HCT116 (cell line): ENCODE data around the gene TVP23A. TPM values are rescaled to one million over a fixed set of nuclear protein-coding genes. Genes with fewer than 3 reads are reported as not detected.

ENCODE experiments used
- ATAC-seq: fragments of 200-7000 bp; cut with Tn5 transposase; 2 replicates; pipeline ENCODE4 v1.9.1; 2020; ENCODE audit warnings: mild to moderate bottlenecking, moderate library complexity
- BruUV-seq: library from RNA; stranded (reverse); fragments of 400-500 nt; replicated peaks from 2 replicates; lab custom pipeline; 2021; lab: Mats Ljungman, UMichigan
- CTCF ChIA-PET: fragments of 300-600 bp; sonication (Branson Sonifier 250); formaldehyde crosslinking; loops from one replicate; lab custom pipeline; 2021; ENCODE audit warnings: antibody characterized with exemption; lab: Charles Lee
- POLR2A ChIA-PET: fragments of 300-600, 350-600 bp; sonication (Branson Sonifier 250); formaldehyde crosslinking; loops from one replicate; lab custom pipeline; 2021; ENCODE audit warnings: antibody characterized with exemption; lab: Charles Lee
- RAD21 ChIA-PET, 2 experiments: fragments of 300-600 bp; sonication (Branson Sonifier 250); formaldehyde crosslinking; loops; one replicate each; lab custom pipeline; 2023; ENCODE audit warnings: low total read pairs in 2 of 2; ENCODE audit not compliant: uncharacterized antibody in 2 of 2, unreplicated experiment in 2 of 2, low non-redundant PET in 1 of 2; lab: Charles Lee
- DNase-seq: peaks from one replicate; pipeline ENCODE4 v3.0.0-alpha.2; 2010; ENCODE audit warnings: low read depth, low spot score
- H2AFZ ChIP-seq: fragments of 200-600 bp; shearing (Covaris generic), sonication (generic); 2 replicates; pipeline ENCODE4 v1.6.1; 2017; ENCODE audit warnings: low read depth, mixed run types, mixed read lengths, antibody characterized with exemption, low read length; ENCODE audit not compliant: poor library complexity, severe bottlenecking
- H3K27ac ChIP-seq: 2 replicates; pipeline ENCODE4 v1.5.1; 2012; ENCODE audit warnings: low read depth, low read length
- H3K27me3 ChIP-seq: fragments of 200-600 bp; sonication (generic); 2 replicates; pipeline ENCODE4 v1.6.1; 2016; ENCODE audit warnings: mixed run types, low read length, mixed read lengths; ENCODE audit not compliant: insufficient read depth
- H3K36me3 ChIP-seq, 2 experiments: fragments of 200-500 bp in 1 of 2; fragments of 200-600 bp in 1 of 2; sonication (Bioruptor generic) in 1 of 2; sonication (generic) in 1 of 2; 2 replicates each; pipeline versions ENCODE4 v1.5.1 to v1.6.1; 2014 to 2016; ENCODE audit warnings: low read length in 2 of 2, inconsistent platforms in 1 of 2, mixed read lengths in 1 of 2, mixed run types in 1 of 2; ENCODE audit not compliant: insufficient read depth in 2 of 2, control insufficient read depth in 1 of 2
- H3K4me1 ChIP-seq, 2 experiments: fragments of 200-600 bp in 1 of 2; sonication (generic) in 1 of 2; 2 replicates each; pipeline versions ENCODE4 v1.5.1 to v1.6.1; 2012 to 2017; ENCODE audit warnings: low read length in 2 of 2, inconsistent platforms in 1 of 2, mild to moderate bottlenecking in 1 of 2, mixed read lengths in 1 of 2, mixed run types in 1 of 2, moderate library complexity in 1 of 2; ENCODE audit not compliant: insufficient read depth in 2 of 2, control insufficient read depth in 1 of 2
- H3K4me2 ChIP-seq: fragments of 200-600 bp; sonication (generic); 2 replicates; pipeline ENCODE4 v1.6.1; 2017; ENCODE audit warnings: mixed run types, low read length, mixed read lengths
- H3K4me3 ChIP-seq, 2 experiments: fragments of 200-600 bp in 1 of 2; sonication (generic) in 1 of 2; replicated peaks in 1 of 2; 2 replicates each; pipeline ENCODE4 v1.5.1; 2011 to 2016; ENCODE audit warnings: low read length in 2 of 2, control low read depth in 1 of 2, low read depth in 1 of 2, mild to moderate bottlenecking in 1 of 2, mixed read lengths in 1 of 2, mixed run types in 1 of 2
- H3K79me2 ChIP-seq: fragments of 200-600 bp; sonication (generic); 2 replicates; pipeline ENCODE4 v1.6.1; 2017; ENCODE audit warnings: mild to moderate bottlenecking, mixed run types, low read length, moderate library complexity, mixed read lengths; ENCODE audit not compliant: insufficient read depth
- H3K9ac ChIP-seq: fragments of 200-600 bp; sonication (generic); 2 replicates; pipeline ENCODE4 v1.6.1; 2016; ENCODE audit warnings: low read length, mixed read lengths
- H3K9me2 ChIP-seq: fragments of 200-600 bp; sonication (generic), shearing (Covaris generic); 2 replicates; pipeline ENCODE4 v1.6.1; 2017; ENCODE audit warnings: mixed run types, mild to moderate bottlenecking, moderate library complexity; ENCODE audit not compliant: insufficient read depth
- H3K9me3 ChIP-seq, 2 experiments: fragments of 200-500 bp in 1 of 2; fragments of 200-600 bp in 1 of 2; sonication (Bioruptor generic) in 1 of 2; sonication (generic) in 1 of 2; 2 replicates each; pipeline ENCODE4 v1.6.1; 2014 to 2017; ENCODE audit warnings: low read length in 2 of 2, mixed read lengths in 2 of 2, inconsistent platforms in 1 of 2, low read depth in 1 of 2, mild to moderate bottlenecking in 1 of 2, mixed run types in 1 of 2, moderate library complexity in 1 of 2; ENCODE audit not compliant: control insufficient read depth in 1 of 2, insufficient read depth in 1 of 2
- H4K20me1 ChIP-seq: fragments of 200-600 bp; sonication (generic), shearing (Covaris generic); 2 replicates; pipeline ENCODE4 v1.6.1; 2017; ENCODE audit warnings: mixed run types, mild to moderate bottlenecking, moderate library complexity; ENCODE audit not compliant: insufficient read depth
- CBX3 ChIP-seq: IDR thresholded peaks from 2 replicates; pipeline ENCODE4 v1.6.1; 2012; ENCODE audit warnings: low read depth
- EGR1 ChIP-seq: IDR thresholded peaks from 2 replicates; pipeline ENCODE4 v1.6.1; 2012; ENCODE audit warnings: low read depth
- EZH2phosphoT487 ChIP-seq: fragments of 200-600 bp; IDR thresholded peaks from 2 replicates; pipeline ENCODE4 v1.6.1; 2018; ENCODE audit warnings: antibody characterized with exemption, borderline replicate concordance
- POLR2AphosphoS5 ChIP-seq: IDR thresholded peaks from 2 replicates; pipeline ENCODE4 v1.6.1; 2011; ENCODE audit warnings: mild to moderate bottlenecking, low read depth, low read length, moderate library complexity
- RAD21 ChIP-seq: IDR thresholded peaks from 2 replicates; pipeline ENCODE4 v1.6.1; 2012; ENCODE audit warnings: low read depth, mild to moderate bottlenecking
- SIN3A ChIP-seq: IDR thresholded peaks from 2 replicates; pipeline ENCODE4 v1.6.1; 2012; ENCODE audit warnings: low read depth
- SP1 ChIP-seq: IDR thresholded peaks from 2 replicates; pipeline ENCODE4 v1.6.1; 2012; ENCODE audit warnings: low read depth
- TCF7L2 ChIP-seq: IDR thresholded peaks from 2 replicates; pipeline ENCODE4 v1.7.0; 2011; ENCODE audit warnings: borderline replicate concordance, inconsistent platforms; ENCODE audit not compliant: insufficient read depth, insufficient read length; ENCODE audit errors: extremely low read depth
- YY1 ChIP-seq: IDR thresholded peaks from 2 replicates; pipeline ENCODE4 v1.6.1; 2011; ENCODE audit warnings: low read length, low read depth, moderate library complexity, mild to moderate bottlenecking; ENCODE audit not compliant: insufficient replicate concordance; ENCODE audit errors: extremely low read depth
- ZNF274 ChIP-seq: fragments of 200-500 bp; sonication (Bioruptor generic); IDR thresholded peaks from 2 replicates; pipeline ENCODE4 v1.6.1; 2014; ENCODE audit warnings: mild to moderate bottlenecking, low read depth, low read length, inconsistent platforms
- intact Hi-C: fragments of 100-400 bp; cut with micrococcal nuclease; formaldehyde crosslinking; loops from 2 replicates; pipeline ENCODE4 v1.10.0; 2022
- total RNA-seq: library from RNA; stranded (reverse); gene quantifications from one replicate; pipeline ENCODE4 v1.2.1, GENCODE V29; 2021; ENCODE audit not compliant: unreplicated experiment
- TF ChIP-seq, protein P1 (sequence below): IDR thresholded peaks from 2 replicates; pipeline ENCODE4 v1.6.1; 2012
- TF ChIP-seq, protein P2 (sequence below): IDR thresholded peaks from 2 replicates; pipeline ENCODE4 v1.6.1; 2012; ENCODE audit warnings: low read depth

TVP23A gene
- total RNA-seq, 1 experiment from 2014 or later, result not detected

DNA sequence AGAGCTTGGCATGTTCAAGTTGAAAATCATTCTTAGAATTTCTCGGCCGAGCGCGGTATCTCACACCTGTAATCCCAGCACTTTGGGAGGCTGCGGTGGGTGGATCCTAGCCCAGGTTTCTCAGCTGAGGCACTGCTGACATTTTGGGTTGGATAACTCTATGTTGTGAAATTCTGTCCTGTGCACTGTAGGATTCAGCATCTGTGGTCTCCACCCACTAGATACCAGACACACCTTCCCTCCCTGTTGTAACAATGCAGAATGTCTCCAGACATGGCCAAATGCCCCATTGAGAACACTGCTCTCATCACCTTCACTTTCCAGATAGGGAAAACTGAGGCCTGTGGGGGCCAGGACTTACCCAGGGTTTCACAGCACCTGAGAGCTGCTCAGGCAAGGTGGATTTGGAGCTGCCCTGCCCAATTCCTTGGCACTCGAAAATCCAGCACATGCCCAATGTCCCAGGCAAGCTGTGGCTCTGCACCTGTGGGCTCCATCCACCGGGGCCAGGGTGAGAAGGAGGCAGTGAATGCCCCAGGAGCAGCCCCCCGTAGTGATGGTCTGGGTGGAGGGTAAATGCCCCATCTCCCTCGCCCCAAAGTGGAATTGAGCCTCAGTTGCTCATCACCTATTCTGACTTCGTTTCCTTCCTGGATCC is 20.2 kb upstream of the TVP23A start:
- POLR2A ChIA-PET, result no interaction called here
- ATAC-seq, result no peak

More for the DNA sequence above, 20.2 kb upstream of the TVP23A start:
- H3K27ac ChIP-seq, result no peak overlapping the region
- intact Hi-C loops, result no loop called here
- H3K36me3 ChIP-seq, result no peaks in the 10 kb centered on the region
- TF ChIP-seq, protein P1, sequence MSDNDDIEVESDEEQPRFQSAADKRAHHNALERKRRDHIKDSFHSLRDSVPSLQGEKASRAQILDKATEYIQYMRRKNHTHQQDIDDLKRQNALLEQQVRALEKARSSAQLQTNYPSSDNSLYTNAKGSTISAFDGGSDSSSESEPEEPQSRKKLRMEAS, result no peak
- no peak for TF ChIP-seq POLR2AphosphoS5
- no peak for TF ChIP-seq CBX3
- no peak for TF ChIP-seq RAD21
- TF ChIP-seq, protein P2, sequence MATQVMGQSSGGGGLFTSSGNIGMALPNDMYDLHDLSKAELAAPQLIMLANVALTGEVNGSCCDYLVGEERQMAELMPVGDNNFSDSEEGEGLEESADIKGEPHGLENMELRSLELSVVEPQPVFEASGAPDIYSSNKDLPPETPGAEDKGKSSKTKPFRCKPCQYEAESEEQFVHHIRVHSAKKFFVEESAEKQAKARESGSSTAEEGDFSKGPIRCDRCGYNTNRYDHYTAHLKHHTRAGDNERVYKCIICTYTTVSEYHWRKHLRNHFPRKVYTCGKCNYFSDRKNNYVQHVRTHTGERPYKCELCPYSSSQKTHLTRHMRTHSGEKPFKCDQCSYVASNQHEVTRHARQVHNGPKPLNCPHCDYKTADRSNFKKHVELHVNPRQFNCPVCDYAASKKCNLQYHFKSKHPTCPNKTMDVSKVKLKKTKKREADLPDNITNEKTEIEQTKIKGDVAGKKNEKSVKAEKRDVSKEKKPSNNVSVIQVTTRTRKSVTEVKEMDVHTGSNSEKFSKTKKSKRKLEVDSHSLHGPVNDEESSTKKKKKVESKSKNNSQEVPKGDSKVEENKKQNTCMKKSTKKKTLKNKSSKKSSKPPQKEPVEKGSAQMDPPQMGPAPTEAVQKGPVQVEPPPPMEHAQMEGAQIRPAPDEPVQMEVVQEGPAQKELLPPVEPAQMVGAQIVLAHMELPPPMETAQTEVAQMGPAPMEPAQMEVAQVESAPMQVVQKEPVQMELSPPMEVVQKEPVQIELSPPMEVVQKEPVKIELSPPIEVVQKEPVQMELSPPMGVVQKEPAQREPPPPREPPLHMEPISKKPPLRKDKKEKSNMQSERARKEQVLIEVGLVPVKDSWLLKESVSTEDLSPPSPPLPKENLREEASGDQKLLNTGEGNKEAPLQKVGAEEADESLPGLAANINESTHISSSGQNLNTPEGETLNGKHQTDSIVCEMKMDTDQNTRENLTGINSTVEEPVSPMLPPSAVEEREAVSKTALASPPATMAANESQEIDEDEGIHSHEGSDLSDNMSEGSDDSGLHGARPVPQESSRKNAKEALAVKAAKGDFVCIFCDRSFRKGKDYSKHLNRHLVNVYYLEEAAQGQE, result no peak
- no peak for TF ChIP-seq YY1
- no peak for TF ChIP-seq ZNF274
- no peak for TF ChIP-seq TCF7L2
- TF ChIP-seq SP1, result no peak
- TF ChIP-seq EZH2phosphoT487, result no peak
- TF ChIP-seq SIN3A, result no peak
- TF ChIP-seq EGR1, result no peak
- peaks cover 15% of the 10 kb centered on the region; the same call in 1 of the 2 replicates for H3K27me3 ChIP-seq
- no peak overlapping the region for H3K4me3 ChIP-seq
- no TSS peak for BruUV-seq
- H4K20me1 ChIP-seq, result no peaks in the 10 kb centered on the region
- no peak overlapping the region for H3K9ac ChIP-seq
- no peaks in the 10 kb centered on the region for H3K9me3 ChIP-seq
- H3K79me2 ChIP-seq, result no peaks in the 10 kb centered on the region
- no peaks in the 10 kb centered on the region for H3K9me2 ChIP-seq
- H3K4me1 ChIP-seq, result no peaks in the 10 kb centered on the region
- no peak for DNase-seq
- no peak overlapping the region for H3K4me2 ChIP-seq
- ChIA-PET CTCF (no interaction called here), RAD21 (no interaction called here)
- no peak overlapping the region for H2AFZ ChIP-seq
